Activated CD8-positive, alpha-beta memory T cell treated with anti-CD3 and anti-CD28 coated beads, Interleukin-2, amount 50 U/mL, for 1 hour (primary cell): ENCODE measurements around the gene GTPBP4.

Source experiments
- DNase-seq: peaks from one replicate; pipeline ENCODE4 v3.0.0-alpha.2; 2020; ENCODE audit errors: extremely low read depth

GTPBP4 gene

GRCh38 chr10:987870-988666, at the start of gene GTPBP4:
Gene GTPBP4 (plus strand): TSS chr10:988434. CDS start chr10:988480, 46 bp downstream.
- peak; percentile 96 for DNase-seq

DNA sequence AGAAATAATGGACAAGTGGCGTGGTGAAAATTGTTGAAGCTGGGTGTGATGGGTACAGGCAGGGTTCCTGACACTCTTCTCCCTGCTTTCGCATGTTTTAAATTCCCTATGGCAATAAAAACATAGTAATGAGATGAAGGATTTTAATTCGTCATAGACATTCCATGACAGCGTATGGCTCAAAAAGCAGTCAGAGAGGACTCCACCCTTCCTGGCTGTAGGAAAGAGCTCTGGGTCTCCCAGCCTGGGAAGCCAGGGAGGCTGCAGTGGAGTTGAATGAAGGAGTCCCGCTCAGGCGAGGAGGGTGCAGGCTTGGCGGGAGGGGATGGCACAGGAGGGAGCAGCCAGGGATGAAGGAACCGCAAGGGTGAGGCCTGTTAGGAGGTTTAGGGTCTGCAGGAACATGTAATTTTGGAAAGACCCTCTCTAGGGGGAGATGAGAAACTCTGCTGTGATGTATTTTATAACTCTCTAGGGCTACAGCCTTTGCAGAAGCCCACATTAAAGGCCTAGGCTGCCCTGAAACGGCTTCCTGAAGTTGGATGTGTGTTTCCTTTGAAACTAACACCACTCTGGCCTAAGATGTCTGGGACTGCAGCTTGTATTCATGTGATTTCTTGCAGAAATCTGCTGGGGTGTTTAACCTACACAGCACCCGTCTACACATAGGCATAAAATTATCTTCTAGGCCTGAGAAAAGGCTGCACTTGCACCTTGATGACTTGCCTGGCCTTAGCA, 49.1 kb upstream of the GTPBP4 start:
- no peak for DNase-seq

DNA sequence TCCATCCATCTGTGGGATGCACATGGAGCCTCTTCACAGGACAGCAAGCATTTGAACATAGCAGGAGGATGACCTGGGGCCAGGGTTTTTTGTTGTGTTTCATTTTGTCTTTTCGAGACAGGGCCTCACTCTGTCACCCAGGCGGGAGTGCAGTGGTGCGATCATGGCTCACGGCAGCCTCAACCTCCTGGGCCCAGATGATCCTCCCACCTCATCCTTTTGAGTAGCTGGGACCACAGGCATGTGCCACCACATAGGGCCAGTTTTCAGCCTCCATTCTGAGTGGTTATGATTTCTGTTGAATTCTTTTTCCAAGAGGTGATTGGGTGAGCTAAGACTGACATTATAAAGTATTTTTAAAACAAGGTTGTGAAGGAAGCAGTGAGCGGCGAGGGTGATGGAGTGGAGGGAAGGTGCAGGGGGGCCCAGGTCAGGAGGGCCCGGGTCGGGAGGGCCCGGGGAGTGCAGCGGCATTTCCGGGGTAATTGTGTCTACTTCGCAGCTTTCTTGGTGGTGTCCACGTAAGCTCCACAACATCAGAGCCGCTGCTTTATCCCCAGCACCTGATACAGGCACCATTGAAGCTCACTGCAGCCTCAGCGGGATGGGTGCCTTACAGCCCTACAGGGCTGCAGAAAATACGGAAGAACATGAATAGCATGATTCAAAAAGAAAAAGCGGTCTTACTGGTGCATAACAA, 44.8 kb upstream of the GTPBP4 start:
- no peak for DNase-seq

DNA sequence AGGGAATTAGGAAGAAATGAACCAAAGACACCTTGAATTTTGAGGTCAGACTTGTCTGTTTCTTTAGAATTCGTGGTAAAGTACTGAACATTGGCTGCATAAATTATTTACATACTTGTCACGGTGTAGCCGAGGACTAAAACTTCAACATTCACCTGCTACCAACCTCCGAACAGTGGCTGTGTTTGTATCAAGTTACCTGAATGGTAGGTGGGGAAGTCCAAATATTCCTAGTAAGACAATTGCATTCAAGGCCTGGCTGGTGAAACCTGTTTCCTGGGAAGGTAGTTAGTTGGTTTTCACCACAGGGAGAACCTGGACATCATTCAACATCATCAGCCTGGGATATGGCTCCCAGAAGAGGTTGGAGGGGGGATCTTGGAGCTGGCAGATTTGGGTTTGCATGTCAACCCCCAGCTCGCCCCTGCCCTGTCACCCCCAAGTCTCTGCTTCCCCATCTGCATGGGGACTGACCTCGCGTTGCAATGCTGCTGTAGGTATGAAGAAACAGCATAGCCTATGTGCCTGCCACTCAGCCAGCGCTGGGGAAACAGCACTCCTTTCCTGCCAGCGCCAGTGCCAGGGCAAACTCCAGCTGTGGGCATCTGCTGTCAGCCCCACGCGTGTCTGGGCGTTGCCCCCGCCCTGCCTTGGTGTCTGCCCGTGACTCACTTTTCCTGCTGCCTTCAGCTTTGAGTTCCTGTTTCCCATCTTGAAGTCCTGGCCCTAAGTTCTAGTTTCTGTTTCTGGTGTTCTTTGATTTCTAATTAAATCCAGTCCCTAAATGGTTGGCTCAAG, 44.0 kb upstream of the GTPBP4 start:
- no peak for DNase-seq

DNA sequence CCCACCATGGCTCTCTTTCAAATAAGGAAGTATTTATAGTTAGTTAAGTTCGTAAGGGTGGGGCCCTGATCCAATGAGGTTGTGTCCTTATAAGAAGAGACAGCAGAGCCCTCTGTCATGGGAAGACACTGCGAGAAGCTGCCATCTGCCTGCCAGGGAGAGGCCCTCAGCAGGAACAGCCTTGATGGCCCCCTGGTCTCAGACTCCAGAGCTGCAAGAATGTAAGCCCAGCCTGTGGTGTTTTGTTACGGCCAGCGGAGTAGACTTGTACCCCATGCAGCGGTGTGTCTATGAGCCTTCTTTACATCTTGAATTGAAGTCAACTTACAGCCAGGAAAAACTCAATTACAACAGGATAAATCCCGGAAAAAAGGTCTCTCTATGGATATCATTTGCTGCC, 42.5 kb upstream of the GTPBP4 start:
- DNase-seq, result no peak

DNA sequence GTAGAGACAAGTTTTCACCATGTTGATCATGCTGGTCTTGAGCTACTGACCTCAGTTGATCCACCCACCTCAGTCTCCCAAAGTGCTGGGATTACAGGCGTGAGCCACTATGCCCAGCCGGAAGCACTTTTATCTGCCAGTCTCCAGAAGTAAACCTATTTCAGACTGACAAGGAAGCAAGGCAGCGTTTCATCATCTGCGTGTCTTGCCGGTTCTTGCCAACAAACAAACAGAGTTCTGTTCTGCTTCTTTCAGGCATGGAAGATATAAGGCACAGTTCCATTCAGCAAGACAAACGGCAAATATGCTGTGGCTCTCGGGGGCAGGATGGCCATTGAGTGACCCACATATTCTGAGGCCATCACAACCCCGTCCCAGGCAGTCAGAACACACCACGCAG, 41.2 kb upstream of the GTPBP4 start:
- no peak for DNase-seq

GRCh38 chr10:947881-948280, 40.4 kb upstream of the GTPBP4 start:
- no peak for DNase-seq

GRCh38 chr10:948347-948746, 39.9 kb upstream of the GTPBP4 start:
- no peak for DNase-seq

DNA sequence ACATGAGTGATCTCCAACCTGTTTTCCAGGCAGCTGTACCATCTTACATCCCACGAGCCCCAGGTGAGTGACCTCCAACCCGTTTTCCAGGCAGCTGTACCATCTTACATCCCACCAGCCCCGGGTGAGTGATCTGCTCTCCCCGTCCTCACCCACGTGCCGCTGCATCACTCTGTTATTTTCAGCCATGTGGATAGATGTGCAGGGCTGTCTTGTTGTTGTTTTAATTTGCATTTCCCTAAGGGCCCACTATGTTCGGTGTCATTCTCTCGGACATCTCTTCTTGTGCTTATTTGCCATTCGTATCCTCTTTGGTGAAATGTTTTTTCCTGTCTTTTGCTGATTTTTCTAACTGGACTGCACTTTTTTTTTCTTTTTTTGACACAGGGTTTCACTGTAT, 38.8 kb upstream of the GTPBP4 start:
- no peak for DNase-seq

DNA sequence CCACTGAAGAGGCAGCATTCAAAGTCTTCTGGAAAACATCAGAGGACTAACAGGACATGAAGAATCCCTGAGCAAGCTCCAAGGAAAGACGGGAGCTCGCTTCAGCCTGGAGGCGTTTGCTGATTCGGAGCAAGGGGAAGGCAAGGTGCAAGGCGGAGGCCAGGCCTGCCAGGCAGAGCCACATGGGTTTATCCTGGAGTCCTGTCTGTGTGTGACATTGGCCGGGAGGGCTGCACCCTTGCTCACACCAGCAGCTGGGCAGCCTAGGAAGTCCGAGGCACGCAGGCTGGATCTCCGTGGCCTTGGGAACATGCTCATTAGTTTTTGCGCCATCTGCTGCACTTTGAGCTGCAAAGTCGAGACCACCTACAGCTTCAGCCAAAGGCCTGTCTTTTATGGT, 34.4 kb upstream of the GTPBP4 start:
- DNase-seq, result no peak

GRCh38 chr10:954396-954795, 33.8 kb upstream of the GTPBP4 start:
- no peak for DNase-seq

GRCh38 chr10:955127-955819, 33.0 kb upstream of the GTPBP4 start:
- DNase-seq, result no peak

GRCh38 chr10:955820-956217, 32.4 kb upstream of the GTPBP4 start:
- DNase-seq, result no peak

DNA sequence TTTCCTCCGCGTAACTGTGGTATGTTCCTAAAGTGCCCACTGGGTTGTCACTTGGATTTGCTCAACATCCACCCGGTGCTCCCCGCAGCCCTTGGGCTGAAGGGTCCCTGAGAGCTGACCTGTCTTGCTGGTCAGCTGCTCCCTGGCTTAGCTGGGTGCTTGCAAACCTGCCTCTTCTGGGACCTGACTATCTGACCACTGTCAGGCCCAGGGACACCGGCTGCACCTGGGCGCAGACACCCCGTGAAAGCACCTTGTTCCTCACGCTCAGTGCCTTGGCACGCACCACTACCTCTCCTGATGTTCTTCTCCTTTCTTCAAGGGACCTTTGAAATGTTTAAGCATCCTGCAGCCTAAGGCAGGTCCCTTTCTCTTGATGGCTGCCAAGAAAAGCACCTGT, 30.1 kb upstream of the GTPBP4 start:
- no peak for DNase-seq

DNA sequence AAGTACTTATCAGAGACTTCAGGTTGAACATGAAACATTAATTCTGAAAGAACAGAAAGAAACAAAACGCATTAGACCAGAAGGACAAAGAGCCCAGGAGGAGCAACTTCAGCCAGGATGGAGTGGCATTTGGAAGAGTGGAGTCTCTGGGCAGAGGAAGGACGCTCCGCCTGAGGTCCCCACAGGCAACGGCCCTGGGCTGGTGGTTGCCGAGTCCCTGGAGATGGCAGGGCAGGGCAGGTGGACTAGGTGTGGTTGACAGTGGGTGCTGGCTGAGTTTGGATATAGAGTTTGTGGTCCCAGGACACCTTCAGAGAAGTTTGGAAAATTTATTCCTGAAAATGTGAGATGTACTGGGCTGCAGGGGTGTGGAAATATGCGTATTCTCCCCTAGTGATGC, 29.4 kb upstream of the GTPBP4 start:
- DNase-seq, result no peak

DNA sequence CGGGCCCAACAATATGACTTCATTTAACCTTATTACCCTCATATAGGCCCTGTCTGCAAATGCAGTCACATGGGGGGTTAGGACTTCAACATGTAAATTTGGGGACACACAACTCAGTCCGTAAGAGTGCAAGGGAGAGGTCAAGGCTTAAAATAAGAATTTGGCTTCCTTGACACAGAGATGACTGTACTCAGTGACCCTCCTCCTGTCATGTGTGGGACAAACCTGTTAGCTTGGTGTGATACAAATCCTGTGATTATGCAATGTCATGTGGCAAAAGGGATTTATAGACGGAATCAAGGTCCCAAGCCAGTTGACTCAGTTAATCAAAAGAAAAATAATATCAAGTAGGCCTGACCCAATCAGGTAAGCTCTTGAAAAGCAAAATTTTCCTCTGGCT, 25.9 kb upstream of the GTPBP4 start:
- no peak for DNase-seq

GRCh38 chr10:963186-963585, 25.0 kb upstream of the GTPBP4 start:
- no peak for DNase-seq

- DNase-seq, result no peak
Measured at GRCh38 chr10:963655-964054, 24.6 kb upstream of the GTPBP4 start.

DNA sequence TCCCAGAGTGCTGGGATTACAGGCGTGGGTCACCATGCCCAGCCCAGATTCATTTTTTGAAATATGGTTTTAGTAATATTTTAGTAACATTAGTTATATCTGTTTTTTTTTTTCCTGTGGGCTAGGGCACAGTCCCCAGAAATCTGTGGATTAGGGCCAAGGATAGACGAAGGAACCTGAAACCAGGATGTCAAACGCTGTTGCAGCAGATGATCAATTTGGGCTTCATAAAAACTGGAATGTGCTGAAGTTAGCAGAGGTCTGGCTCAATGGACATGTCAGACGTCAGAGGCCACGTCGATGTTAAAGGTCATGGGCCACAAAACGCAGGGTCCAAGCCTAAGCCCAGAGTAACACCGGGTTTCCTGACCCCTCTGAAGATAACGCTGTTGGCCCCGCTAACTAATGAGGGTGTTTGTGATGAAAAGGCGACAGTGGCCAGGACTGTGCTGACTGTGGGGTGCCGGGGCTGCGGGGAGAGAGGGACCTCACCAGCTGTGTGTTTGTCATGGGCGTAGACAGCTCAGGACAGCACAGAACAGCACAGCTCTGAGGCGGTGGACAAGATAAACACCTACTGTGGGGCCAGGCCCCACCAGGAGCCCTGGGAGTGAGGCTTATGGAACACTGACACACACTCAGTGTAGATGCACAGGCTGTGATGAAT, 23.8 kb upstream of the GTPBP4 start:
- no peak for DNase-seq

DNA sequence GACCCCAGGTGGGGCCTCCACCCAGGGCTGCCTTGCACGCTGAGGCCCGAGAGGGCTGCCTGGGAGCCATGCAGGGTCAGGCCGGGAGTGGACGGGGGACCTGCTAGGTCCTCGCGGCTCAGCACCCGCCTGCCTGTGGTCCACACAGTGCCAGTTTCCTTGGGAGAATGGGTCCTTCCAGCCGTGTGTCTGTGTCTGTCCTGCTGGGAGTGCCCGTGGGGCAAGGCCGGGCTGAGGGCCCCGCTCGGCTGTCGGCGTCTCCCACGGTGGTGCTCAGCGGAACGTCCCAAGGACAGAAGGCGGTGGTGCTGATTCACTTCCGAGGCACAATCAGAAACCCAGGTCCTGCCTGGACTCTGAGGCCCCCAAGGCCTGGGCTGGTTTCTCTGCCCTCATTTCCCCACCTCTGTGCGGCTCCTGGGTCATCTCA, 23.2 kb upstream of the GTPBP4 start:
- DNase-seq, result no peak
